ENCODE data around the gene NKAIN2. TPM values are rescaled to one million over a fixed set of nuclear protein-coding genes. Genes with fewer than 3 reads are reported as not detected.

Gene NKAIN2
- total RNA-seq, 1 experiment from 2014 or later = not detected

GRCh38 chr6:124459268-124459667, 655.6 kb downstream of the NKAIN2 start:
- Histone ChIP-seq H3K4me3 (replicated peaks in 1 of 2; ENCODE audit: low read depth in 1 of 2, low read length in 2 of 2) (no peak overlapping the region), H3K4me1 (ENCODE audit: control insufficient read depth in 1 of 2, insufficient read depth in 2 of 2, low read length in 2 of 2) (no peaks in the 10 kb centered on the region), H4K20me1 (ENCODE audit: insufficient read depth) (no peaks in the 10 kb centered on the region), H3K9me2 (ENCODE audit: insufficient read depth) (no peaks in the 10 kb centered on the region), H3K27me3 (ENCODE audit: insufficient read depth, low read length) (no peaks in the 10 kb centered on the region), H3K9me3 (ENCODE audit: control insufficient read depth in 1 of 2, insufficient read depth in 1 of 2, low read depth in 1 of 2, low read length in 2 of 2) (no peaks in the 10 kb centered on the region), H3K79me2 (ENCODE audit: insufficient read depth, low read length) (no peaks in the 10 kb centered on the region), H3K27ac (ENCODE audit: low read depth, low read length) (no peak overlapping the region), H3K9ac (ENCODE audit: low read length) (no peak overlapping the region), H2AFZ (ENCODE audit: low read depth, low read length, poor library complexity, severe bottlenecking) (no peak overlapping the region), H3K4me2 (ENCODE audit: low read length) (no peak overlapping the region), H3K36me3 (ENCODE audit: control insufficient read depth in 1 of 2, insufficient read depth in 2 of 2, low read length in 2 of 2) (no peaks in the 10 kb centered on the region)
- ATAC-seq (no peak), DNase-seq (ENCODE audit: low read depth, low spot score) (no peak)
- ChIA-PET CTCF (no interaction called here), POLR2A (no interaction called here), RAD21 (ENCODE audit: low non-redundant PET in 1 of 2, low total read pairs in 2 of 2, uncharacterized antibody in 2 of 2, unreplicated experiment in 2 of 2) (no interaction called here)
- intact Hi-C loops (cut with micrococcal nuclease) = no loop called here
- no TSS peak for BruUV-seq (replicated peaks)
- TF ChIP-seq RAD21 (IDR thresholded peaks at IDR 0.05; ENCODE audit: low read depth) (no peak), SP1 (IDR thresholded peaks at IDR 0.05; ENCODE audit: low read depth) (no peak), REST (IDR thresholded peaks at IDR 0.05; ENCODE audit: low read depth) (no peak), SRF (IDR thresholded peaks at IDR 0.05; ENCODE audit: low read depth) (no peak), EZH2phosphoT487 (IDR thresholded peaks at IDR 0.05; ENCODE audit: borderline replicate concordance) (no peak), POLR2A (IDR thresholded peaks at IDR 0.05; ENCODE audit: borderline replicate concordance, extremely low read depth, insufficient read depth, insufficient read length) (no peak), POLR2AphosphoS5 (IDR thresholded peaks at IDR 0.05; ENCODE audit: low read depth, low read length) (no peak), EGR1 (IDR thresholded peaks at IDR 0.05; ENCODE audit: low read depth) (no peak), EZH2 (IDR thresholded peaks at IDR 0.05) (no peak), ELF1 (IDR thresholded peaks at IDR 0.05; ENCODE audit: borderline replicate concordance, low read depth) (no peak), SIN3A (IDR thresholded peaks at IDR 0.05; ENCODE audit: low read depth) (no peak), ZFX (IDR thresholded peaks at IDR 0.05) (no peak), ATF3 (IDR thresholded peaks at IDR 0.05) (no peak), ZNF274 (IDR thresholded peaks at IDR 0.05; ENCODE audit: low read depth, low read length) (no peak)
- TF ChIP-seq, protein P1, sequence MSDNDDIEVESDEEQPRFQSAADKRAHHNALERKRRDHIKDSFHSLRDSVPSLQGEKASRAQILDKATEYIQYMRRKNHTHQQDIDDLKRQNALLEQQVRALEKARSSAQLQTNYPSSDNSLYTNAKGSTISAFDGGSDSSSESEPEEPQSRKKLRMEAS (IDR thresholded peaks at IDR 0.05) = no peak
